Activated CD8-positive, alpha-beta memory T cell treated with anti-CD3 and anti-CD28 coated beads, Interleukin-2, amount 50 U/mL, for 24 hours (primary cell): ENCODE results near the gene FSIP1.

ENCODE experiments used
- DNase-seq: peaks from one replicate; pipeline ENCODE4 v3.0.0-alpha.2; 2020; ENCODE audit errors: extremely low read depth

Gene FSIP1

GRCh38 chr15:39593656-39594445 is 188.8 kb downstream of the FSIP1 start:
- DNase-seq: no peak

GRCh38 chr15:39593071-39593655 is 189.5 kb downstream of the FSIP1 start:
- no peak for DNase-seq

- no peak for DNase-seq
These were observed 190.1 kb downstream of the FSIP1 start for GRCh38 chr15:39592500-39592899.

- no peak for DNase-seq
These were observed 190.7 kb downstream of the FSIP1 start for GRCh38 chr15:39591896-39592315.

- no peak for DNase-seq
These were observed 191.3 kb downstream of the FSIP1 start for GRCh38 chr15:39591141-39591895.

GRCh38 chr15:39589815-39590644 is 192.6 kb downstream of the FSIP1 start:
- DNase-seq: no peak

- DNase-seq: no peak
These were observed 193.3 kb downstream of the FSIP1 start for GRCh38 chr15:39589193-39589814.

- DNase-seq: no peak
These were observed 194.0 kb downstream of the FSIP1 start for GRCh38 chr15:39588531-39589192.

GRCh38 chr15:39587731-39588530 is 194.7 kb downstream of the FSIP1 start:
- no peak for DNase-seq

GRCh38 chr15:39587096-39587721 is 195.4 kb downstream of the FSIP1 start:
- DNase-seq: no peak

GRCh38 chr15:39586387-39587095 is 196.1 kb downstream of the FSIP1 start:
- no peak for DNase-seq

- no peak for DNase-seq
These were observed 196.8 kb downstream of the FSIP1 start for GRCh38 chr15:39585871-39586301.

- no peak for DNase-seq
These were observed 197.2 kb downstream of the FSIP1 start for GRCh38 chr15:39585389-39585841.

- DNase-seq: no peak
These were observed 197.8 kb downstream of the FSIP1 start for GRCh38 chr15:39584662-39585388.

- no peak for DNase-seq
These were observed 198.4 kb downstream of the FSIP1 start for GRCh38 chr15:39584266-39584659.

- no peak for DNase-seq
These were observed 198.9 kb downstream of the FSIP1 start for GRCh38 chr15:39583596-39584265.

GRCh38 chr15:39582977-39583595 is 199.6 kb downstream of the FSIP1 start:
- no peak for DNase-seq
